ENCODE results near the gene SAXO2.
A peak's percentile ranks its signal among the peaks of the same experiment; 100 is the strongest.
"Not testable (repeated sequence)": the region's sequence is repeated elsewhere in the genome, so short reads cannot be mapped to it uniquely, and the experiment has no call there.

SAXO2 gene, protein sequence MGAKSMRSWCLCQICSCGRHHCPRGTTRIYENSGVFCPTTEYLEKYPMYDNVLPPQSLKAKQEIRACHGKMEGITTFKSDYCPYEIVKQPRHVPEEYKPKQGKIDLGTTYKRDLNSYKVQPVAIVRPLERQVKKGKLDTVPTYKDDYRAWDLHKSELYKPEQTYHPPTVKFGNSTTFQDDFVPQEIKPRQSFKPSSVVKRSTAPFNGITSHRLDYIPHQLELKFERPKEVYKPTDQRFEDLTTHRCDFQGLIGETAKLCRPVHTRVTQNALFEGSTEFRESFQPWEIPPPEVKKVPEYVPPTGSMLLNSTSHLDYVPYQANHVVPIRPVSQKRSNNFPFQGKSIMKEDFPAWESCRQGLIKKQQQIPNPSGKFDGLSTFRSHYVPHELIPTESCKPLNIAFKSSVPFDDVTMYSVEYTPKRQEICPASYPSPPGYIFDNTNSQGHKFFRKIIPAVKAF

DNA sequence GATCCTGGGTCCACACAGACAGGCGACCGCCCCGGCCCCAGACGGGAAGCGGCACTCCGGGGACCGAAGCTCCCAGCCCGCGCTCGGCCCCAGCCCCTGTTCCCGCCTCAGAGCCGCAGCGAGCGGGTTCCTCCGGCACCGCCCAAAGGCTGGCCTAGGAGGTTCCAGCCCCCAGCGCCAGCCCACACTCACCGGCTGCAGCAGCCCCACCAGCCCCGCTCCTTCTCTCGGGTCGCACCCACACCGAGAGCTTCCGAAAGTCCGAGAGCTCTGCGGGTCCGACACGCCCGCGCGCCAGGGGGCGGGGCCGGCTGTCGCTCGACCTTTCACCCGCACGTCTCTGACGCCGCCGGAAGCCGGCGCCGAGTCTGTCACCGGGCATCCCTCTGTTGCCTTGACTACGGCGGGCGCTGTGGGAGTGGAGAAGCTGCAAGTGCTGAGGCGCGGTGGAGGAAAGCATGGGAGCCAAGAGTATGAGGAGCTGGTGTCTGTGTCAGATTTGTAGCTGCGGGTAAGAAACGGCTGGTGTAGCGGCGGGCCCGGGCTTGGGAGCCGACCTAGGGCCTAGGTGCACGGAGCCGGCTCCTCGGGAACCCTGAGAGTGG lies at the start of gene SAXO2, which contains the start of gene EFL1:
Gene SAXO2 (plus strand): TSS at position 397 of the 605 bp plus-strand sequence. CDS start 62 bp downstream, at position 459.
Gene EFL1 (minus strand): TSS at position 313 of the 605 bp plus-strand sequence. CDS start 956 bp downstream, outside the sequence.
- DNase-seq = peak; percentile 92

DNA sequence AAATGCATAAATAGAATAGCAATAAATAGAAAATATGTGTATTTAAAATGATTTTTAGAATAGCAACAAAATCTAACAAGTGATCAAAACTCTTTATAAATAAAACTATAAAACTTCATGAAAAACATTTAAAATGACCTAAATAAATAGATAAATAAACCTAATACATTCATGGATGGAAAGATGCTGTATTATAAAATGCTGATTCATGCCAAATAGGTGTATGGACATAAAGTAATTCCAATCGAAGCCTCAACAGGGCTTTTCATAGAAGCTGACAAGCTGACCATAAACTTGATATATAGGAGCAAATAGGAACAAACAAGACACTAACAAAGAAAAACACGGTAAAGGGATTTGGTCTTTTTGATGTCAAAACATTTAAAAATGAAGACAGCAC lies 46.5 kb upstream of the SAXO2 start:
- DNase-seq = not testable (repeated sequence)

DNA sequence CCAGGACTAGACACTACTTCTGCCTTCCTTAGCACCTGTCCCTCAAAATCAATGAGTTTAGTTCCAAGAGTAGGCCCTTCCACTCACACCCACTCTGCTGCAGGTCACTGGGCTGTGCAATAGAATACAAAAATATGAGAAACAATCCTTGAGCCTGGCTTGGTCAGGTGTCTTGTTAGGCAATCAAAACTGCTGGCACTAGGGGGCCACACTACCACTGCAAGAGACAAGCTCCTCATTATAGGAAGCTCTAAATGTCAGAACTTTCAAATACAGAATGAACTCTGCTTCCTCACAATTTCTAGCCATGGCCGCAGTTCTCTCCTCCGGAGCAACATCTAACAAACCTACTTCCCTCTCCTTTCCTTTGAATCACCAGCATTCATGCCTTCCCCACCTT lies 41.1 kb upstream of the SAXO2 start:
- peak; percentile 67 for DNase-seq

DNA sequence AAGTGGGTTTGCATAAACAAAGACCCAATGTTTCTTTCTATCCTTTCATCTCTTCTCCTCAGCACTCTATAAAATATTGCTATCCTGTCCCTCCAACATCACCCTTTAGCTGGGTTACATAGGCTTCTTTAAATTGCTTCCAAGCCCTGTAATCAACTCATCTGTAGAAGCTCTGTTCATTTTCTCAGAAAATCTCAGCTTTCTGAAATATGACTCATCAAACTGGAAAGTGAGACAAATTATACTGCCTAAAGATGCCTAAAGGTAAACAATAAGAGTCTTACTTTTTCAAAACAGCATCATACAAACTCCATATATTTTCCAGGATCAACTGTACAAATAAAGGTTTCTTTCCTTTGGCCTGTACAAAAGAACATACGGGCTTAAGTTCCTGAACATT lies 33.9 kb upstream of the SAXO2 start:
- peak; percentile 16 for DNase-seq

DNA sequence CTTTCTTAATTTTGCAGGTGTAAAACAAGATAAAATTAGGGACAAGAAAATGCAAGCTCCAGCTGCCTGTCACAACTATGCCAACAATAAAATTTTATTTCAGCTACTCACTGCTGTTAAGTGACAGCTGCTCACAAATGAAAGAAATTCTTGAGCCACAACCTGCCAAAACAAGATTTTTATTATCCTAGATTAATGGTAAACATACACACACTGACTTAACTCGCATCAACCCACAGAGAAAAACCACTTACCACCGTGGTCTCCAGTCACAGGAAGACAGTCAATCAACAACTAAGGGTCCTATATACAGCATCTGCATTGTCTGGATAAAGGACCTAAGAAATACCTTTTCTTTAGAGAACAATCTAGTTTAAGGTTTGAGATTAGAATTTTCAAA lies 31.4 kb upstream of the SAXO2 start:
- no peak for DNase-seq

DNA sequence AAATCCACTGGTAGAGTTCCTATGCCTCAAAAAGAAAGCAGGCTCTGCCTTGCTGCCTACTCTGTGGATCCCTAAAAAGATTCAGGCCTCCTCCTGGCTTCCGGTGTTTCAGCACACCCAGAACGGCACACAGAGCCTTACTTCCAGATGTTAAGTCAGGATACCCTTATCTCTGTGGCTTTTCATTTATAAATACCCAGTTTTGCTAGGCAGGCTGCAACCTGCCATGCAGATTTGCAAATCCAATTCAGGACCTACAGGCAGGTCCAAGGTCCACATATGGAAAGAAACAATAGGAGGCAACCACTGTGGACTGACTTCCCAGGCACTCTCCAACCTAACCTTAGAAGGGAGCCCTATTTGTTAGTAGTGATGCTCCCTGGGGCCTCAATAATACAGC lies 30.8 kb upstream of the SAXO2 start:
- peak; percentile 78 for DNase-seq

DNA sequence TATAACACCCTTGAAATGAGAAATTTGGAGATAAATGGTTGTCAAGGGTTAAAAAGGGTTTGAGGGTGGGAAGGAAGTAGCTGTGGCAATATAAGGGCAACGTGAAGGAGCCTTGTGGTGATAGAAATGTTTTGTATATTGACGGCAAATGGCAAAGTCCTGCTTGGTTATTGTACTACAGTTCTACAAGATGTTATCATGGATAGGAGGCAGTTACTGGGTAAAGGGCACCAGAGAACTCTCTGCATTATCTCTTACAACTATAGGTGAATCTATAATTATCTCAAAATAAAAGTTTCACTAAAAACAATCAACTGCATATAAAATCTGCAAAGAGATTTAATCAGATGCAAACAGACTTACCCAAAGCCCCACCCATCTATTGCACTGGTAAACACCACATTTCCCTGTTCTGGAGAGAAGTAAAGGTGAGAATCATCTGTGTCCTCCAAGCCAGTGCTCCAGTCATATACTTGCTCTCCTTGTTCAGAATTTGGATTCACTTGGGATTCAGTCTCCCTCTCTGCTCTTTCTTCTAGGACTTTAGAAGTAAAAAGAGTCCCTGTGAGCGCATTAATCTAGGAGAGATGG lies 24.6 kb upstream of the SAXO2 start:
- DNase-seq = not testable (repeated sequence)

DNA sequence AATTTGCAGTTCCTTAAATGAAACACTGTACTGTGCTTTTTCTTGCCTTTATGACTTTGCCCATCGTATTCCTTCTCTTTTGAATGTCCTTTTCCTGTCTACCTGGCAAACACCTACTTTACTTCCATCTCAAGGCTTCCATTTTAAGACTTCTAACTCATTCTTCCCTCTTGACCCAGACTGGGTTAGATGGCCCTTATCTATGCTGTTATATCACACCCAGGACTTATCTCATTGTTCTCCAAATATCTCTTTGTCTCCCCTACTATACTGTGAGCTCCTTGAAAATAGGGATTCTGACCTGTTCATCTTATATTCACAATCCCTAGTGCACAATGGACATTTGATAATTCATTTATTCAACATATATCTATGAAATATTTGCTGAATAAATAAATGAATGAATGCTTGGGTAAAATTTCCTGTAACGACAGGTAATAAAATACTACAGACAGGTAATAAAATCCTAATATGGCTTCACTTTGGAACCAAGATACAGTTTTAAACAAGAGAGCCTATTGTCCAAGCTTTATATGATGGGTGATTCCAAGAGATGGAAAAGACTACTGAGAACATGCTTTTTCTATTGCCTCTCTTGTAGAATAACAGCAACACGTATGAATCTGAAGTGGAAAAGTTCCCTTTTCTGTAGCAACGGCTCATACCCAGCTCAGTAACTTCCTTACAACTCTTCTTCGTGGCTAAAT lies 22.8 kb upstream of the SAXO2 start:
- DNase-seq = no peak

DNA sequence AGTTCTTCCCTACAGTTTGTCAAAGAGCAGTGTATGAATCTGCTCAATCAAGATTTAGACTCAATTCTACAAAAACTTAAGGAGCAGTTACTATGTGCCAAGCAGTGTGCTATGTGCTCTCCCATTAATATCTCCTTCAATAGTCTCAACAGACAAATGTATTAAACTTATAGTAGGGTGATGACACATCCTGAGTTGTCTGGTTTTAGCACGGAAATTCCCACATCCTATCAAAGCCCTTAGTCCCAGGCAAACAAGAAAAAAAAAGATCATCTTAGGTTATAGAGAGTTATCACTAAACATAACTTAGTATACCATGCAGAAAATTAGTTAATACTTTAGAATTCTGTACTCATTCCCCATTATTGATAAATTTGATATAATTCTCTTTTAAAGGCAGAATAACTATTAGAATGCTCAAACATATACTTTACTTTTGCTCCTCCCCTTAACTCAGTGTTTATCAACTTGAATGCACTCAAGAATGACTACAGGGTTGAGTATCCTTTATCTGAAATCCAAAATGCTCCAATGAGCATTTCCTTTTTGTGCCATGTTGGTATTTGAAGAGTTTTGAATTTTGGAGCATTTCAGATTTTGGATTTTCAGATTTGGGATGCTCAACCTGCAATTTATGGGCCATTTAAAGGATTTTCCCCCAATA lies 20.6 kb upstream of the SAXO2 start:
- DNase-seq = not testable (repeated sequence)

DNA sequence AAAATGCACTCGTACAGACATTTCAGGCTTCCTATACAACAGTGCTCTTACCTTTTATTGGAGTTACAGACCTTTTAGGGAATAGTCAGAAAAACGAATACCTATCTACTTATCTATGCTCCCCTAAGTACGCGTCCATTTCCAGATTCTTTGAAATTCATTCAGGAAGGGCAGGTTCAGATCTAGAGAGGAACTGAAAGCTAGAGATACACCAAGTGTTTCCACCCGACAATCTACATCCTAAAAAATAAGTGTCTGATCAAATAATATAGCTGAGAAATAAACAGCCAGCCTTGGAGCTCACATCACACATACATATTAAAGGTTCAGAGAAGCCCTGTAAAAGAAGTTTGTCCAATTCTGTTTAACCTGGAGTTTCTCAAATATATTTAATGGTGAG lies 19.0 kb upstream of the SAXO2 start:
- not testable (repeated sequence) for DNase-seq

DNA sequence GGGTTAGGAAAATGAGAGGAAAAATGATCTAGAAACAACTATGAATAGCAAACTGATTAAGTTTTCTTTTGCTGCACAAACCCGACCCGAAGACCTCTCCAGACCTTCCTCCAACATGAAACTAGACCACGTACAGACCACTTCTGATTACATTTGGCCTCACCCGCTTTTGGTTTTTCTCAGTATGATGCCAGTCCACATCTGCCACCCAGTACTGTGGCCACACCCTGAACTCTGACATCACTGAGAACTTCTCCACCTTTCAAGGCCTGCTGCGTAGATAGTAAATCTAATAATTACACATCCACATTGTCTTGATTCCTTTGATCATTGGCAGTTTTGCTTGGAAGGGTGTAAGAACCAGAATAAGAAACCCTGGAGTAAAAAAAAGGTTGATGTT lies 16.7 kb upstream of the SAXO2 start:
- peak; percentile 70 for DNase-seq

DNA sequence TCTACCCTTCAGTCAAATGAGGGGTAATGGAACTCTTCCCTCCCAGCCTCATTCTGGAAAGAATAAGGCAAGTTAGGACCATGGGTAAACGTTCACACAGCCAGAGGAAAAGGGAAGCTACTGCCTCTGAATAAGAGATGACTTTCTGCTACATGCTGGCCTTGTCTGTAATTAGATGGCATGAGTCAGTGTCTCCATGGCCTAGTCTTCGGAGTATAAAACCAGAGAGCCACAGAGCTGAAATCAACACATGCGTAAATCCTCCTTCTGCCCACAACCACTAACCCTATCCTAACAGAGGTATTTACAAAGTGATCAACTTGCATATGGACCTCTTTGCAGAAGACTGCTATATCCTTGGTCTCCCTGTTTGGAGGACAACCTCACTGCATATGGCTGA lies 14.4 kb upstream of the SAXO2 start:
- DNase-seq = not testable (repeated sequence)

DNA sequence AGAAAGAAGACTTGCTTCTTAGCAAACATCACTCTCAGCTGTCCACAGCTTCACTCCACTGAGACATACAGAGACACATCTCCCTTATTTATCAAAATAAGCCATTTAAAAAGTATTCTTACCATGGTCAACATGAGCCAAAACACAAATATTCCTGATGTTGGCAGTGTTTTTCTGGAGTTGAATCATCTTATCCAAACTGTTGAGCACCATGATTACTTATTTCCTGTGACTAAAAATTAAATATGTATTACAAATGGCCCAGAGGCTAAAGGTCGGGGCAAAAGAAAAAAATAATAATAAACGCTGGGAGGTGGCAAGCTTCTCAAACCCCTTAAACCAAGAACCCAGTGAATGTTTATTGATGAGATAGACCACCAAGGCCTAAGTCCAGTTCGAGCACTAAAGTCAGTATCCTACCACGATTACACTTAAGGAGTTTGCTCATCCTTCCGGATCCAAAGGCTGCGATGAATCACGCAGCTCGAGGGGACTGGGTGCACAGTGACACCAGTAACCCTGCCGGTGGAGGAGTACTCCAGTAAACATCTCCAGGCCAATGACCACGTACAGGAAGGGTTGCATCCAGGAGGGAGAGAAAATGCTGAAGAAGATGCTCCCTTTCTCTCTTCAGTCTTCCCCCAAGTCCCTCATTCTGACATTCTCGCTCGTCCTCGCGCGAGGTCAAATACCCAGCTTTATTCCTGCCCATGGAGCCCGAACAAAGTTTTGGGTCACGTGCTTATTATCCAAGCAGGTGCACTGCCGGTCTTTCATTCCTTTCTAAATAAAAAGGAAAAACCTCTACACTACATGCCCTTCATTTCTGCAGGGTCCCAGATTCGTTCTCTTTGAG lies 824 bp upstream of the SAXO2 start:
- DNase-seq = peak; percentile 61

DNA sequence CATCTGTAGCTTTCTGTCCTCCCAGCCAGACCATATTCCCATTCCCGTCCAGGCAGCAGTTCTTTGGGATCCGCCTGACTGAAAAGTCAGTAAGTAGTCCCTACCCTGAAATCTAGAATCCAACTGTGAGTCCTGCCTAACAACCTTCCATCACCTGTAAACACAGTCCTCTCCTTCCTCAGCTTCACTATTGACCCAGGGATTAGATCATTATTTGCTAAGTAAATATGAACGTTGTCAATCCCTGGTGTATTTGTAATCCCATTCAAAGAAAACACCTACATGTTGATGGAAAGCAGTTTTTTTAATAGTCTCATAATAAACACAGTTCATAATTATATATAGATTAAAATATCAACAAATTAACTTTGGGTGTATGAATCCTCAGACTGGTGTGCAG lies 732 bp downstream of the SAXO2 start:
- no peak for DNase-seq

DNA sequence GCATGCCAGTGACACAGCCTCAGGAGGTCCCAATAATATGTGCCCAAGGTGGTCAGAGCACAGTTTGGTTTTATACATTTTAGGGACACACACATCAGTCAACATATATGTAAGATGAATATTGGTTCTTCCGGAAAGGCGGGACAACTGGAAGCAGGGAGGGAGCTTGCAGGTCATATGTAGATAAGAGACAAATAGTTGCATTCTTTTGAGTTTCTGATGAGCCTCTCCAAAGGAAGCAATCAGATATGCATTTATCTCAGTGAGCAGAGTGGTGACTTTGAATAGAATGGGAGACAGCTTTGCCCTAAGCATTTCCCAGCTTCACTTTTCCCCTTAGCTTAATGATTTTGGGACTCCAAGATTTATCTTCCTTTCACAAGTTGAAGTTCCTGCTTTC lies 4.5 kb downstream of the SAXO2 start:
- peak; percentile 60 for DNase-seq

DNA sequence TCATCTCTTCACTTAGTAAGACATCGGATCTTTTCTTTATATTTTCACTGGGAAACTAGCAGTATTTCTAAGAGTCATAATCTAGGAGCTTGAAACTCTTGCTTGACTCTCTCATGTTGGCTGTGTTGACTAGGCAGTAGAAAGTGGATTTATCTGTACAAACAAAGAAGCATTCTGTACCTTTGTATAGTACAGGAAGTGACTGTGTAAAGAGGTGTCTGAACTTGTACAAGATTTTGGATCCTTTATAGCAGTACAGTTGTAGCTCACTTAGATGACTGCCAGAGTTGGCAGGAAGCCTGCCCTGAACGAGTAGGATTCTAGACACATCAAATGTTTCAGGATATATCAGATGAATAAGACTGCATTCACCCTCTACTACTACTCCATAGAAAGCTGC lies 5.8 kb downstream of the SAXO2 start:
- DNase-seq = not testable (repeated sequence)

DNA sequence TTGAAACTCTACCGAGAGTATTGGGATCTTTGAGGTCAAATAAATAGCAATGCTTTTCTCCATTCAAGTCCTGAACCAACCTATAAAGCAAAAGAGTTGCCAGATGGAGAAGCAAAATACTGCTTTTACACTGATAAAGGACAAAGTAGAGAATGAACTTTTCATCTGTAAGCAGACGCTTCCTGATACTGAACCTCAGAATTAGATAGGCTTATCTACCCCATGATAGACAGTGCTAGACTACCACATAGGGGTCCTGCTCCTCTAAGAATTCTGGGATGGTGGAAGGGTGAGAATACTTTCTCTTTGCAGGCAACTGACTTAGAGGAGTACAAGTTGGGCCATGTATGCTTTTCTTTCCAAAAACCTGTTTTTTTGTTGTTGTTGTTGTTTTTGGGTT lies 9.5 kb downstream of the SAXO2 start:
- peak; percentile 75 for DNase-seq

DNA sequence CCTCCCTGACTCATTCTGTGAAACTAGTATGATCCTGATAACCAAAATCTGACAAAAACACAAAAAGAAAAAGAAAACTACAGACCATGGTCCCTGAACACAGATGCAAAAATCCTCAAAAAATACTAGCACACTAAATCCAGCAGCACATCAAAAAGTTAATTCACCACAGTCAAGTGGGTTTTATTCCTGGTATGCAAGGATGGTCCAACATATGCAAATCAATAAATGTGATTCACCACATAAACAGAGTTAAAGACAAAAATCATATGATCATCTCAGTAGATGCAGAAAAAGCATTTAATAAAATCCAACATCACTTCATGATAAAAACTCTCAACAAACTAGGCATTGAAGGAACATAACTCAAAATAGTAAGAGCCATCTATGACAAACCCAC lies 12.8 kb downstream of the SAXO2 start:
- no peak for DNase-seq

DNA sequence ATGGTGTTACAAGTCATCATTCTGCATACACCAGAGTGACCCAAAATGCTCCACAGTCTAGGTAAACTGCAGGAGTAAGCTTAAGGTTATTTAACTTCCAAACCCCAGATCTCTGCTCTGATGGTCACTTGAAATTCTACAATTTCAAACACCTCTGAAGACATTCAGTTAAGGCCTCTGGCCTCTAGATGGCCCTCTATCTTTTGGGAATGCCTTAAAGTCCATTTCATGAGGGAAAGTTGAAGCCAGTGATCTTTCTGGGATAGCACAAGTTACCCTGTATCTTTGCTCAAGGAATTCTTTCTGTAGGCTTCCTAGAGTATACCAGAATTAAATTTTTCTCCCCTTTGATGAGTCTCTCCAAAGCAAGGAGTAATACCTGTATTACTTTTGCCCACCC lies 18.7 kb downstream of the SAXO2 start:
- DNase-seq = not testable (repeated sequence)

DNA sequence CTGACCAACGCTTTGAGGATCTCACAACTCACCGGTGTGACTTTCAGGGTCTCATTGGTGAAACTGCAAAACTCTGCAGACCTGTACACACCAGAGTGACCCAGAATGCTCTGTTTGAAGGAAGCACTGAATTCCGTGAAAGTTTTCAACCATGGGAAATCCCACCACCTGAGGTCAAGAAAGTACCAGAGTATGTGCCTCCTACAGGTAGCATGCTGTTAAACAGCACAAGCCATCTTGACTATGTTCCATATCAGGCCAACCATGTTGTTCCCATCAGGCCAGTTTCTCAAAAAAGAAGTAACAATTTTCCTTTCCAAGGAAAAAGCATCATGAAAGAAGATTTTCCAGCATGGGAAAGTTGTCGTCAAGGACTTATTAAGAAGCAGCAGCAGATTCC lies 19.8 kb downstream of the SAXO2 start:
- not testable (repeated sequence) for DNase-seq

DNA sequence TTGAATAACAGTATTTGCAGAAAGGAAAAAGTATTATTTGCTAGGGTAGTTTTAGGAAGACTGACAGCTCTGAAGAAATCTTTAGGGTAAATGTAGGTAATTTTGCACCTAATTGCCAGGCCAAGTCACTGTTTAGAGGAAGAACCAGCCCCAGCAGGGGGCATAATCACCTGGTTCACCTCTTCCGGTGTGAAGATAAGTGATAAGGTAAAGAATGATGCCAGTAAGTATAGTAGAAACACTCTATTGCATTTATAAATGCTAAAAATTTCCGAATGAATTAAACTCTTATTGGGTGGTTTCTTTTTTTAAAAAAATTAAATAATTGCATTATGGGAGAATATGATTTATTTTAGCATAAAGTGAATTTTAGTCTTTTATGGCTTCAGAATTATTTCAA lies 21.8 kb downstream of the SAXO2 start:
- not testable (repeated sequence) for DNase-seq

DNA sequence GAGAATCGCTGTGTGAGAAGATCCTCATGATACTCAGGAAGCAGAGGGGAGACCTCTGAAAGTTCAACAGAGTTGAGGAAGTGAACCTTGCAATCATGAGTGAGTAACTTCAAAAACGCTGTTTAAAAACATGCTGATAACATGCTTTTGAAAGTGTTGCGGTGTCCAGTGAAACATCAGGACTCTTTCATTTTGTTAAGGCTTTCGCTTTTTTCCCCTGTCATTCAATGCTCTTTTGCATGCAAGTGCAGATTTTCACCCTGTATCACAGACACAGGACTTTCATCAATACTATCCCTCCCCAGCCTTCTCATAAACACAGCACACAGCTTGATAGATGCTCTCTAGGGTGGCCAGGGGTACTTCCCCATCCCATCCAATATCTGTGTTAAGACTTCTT lies 23.9 kb downstream of the SAXO2 start:
- DNase-seq = peak; percentile 35

All from hematopoietic multipotent progenitor cell treated with erythropoietin and hydrocortisone succinate and interleukin-3 and kit ligand, for 8 days (in vitro differentiated cells).